Astrocyte (in vitro differentiated cells and primary cell): Measurements from ENCODE around the gene DCC. TPM values are rescaled to one million over a fixed set of nuclear protein-coding genes. Genes with fewer than 3 reads are reported as not detected.

Experiments
- DNase-seq: peaks from one replicate; pipeline ENCODE4 v3.0.0-alpha.2; 2010; ENCODE audit warnings: low read depth
- FAIRE-seq: peaks from 2 replicates; lab custom pipeline; 2011; peaks lifted over from hg19 to GRCh38; lab: Jason Lieb, UNC
- H2AFZ ChIP-seq: 2 replicates; pipeline ENCODE4 v1.6.0; 2012; ENCODE audit warnings: low read depth, low read length, inconsistent platforms
- H3K27ac ChIP-seq: 2 replicates; pipeline ENCODE4 v1.5.1; 2011; ENCODE audit warnings: low read depth, low read length, inconsistent platforms
- H3K27me3 ChIP-seq: 2 replicates; pipeline ENCODE4 v1.6.0; 2011; ENCODE audit warnings: low read length, inconsistent platforms; ENCODE audit not compliant: insufficient read depth
- H3K36me3 ChIP-seq: 2 replicates; pipeline ENCODE4 v1.5.1; 2011; ENCODE audit warnings: low read length, inconsistent platforms; ENCODE audit not compliant: insufficient read depth
- H3K4me1 ChIP-seq: 2 replicates; pipeline ENCODE4 v1.5.1; 2011; ENCODE audit warnings: low read length, inconsistent platforms; ENCODE audit not compliant: insufficient read depth
- H3K4me2 ChIP-seq: 2 replicates; pipeline ENCODE4 v1.6.0; 2012; ENCODE audit warnings: low read length, inconsistent platforms
- H3K4me3 ChIP-seq: 2 replicates; pipeline ENCODE4 v1.5.1; 2011; ENCODE audit warnings: low read depth, mild to moderate bottlenecking, low read length, inconsistent platforms; ENCODE audit not compliant: insufficient read depth
- H3K79me2 ChIP-seq: 2 replicates; pipeline ENCODE4 v1.6.0; 2012; ENCODE audit warnings: mild to moderate bottlenecking, low read length, inconsistent platforms; ENCODE audit not compliant: insufficient read depth
- H3K9ac ChIP-seq: 2 replicates; pipeline ENCODE4 v1.6.0; 2012; ENCODE audit warnings: mild to moderate bottlenecking, low read length, inconsistent platforms
- H3K9me3 ChIP-seq: 2 replicates; pipeline ENCODE4 v1.5.1; 2012; ENCODE audit warnings: low read depth, mild to moderate bottlenecking, low read length, inconsistent platforms; ENCODE audit not compliant: insufficient read depth
- H4K20me1 ChIP-seq: 2 replicates; pipeline ENCODE4 v1.6.0; 2012; ENCODE audit warnings: low read length, inconsistent platforms; ENCODE audit not compliant: insufficient read depth
- H3K27ac Mint-ChIP-seq: one replicate; pipeline ENCODE4 v1.8.0; 2021; ENCODE audit warnings: mild to moderate bottlenecking, mixed read lengths; ENCODE audit not compliant: unreplicated experiment
- H3K27me3 Mint-ChIP-seq: one replicate; pipeline ENCODE4 v1.8.0; 2021; ENCODE audit warnings: low read depth, mixed read lengths; ENCODE audit not compliant: unreplicated experiment
- H3K36me3 Mint-ChIP-seq: one replicate; pipeline ENCODE4 v1.8.0; 2021; ENCODE audit warnings: low read depth, mixed read lengths; ENCODE audit not compliant: unreplicated experiment
- H3K4me1 Mint-ChIP-seq: one replicate; pipeline ENCODE4 v1.8.0; 2021; ENCODE audit warnings: low read depth, mixed read lengths; ENCODE audit not compliant: unreplicated experiment
- H3K4me3 Mint-ChIP-seq: one replicate; pipeline ENCODE4 v1.8.0; 2021; ENCODE audit warnings: mild to moderate bottlenecking, moderate library complexity, mixed read lengths; ENCODE audit not compliant: unreplicated experiment
- H3K9me3 Mint-ChIP-seq: one replicate; pipeline ENCODE4 v1.8.0; 2021; ENCODE audit warnings: mild to moderate bottlenecking, mixed read lengths; ENCODE audit not compliant: unreplicated experiment
- EZH2 ChIP-seq: IDR thresholded peaks from 2 replicates; pipeline ENCODE4 v1.6.1; 2012; ENCODE audit warnings: mild to moderate bottlenecking, low read length, inconsistent platforms; ENCODE audit not compliant: insufficient read depth
- total RNA-seq: library from RNA; stranded (reverse); gene quantifications from 2 replicates; pipeline ENCODE4 v1.2.1, GENCODE V29; 2021
- TF ChIP-seq, protein P1 (sequence below): IDR thresholded peaks from 2 replicates; pipeline ENCODE4 v1.5.1; 2011; ENCODE audit warnings: low read depth, mild to moderate bottlenecking, inconsistent platforms, low read length, moderate library complexity; ENCODE audit not compliant: insufficient read depth

DCC gene
- total RNA-seq, 1 donor from 2014 or later = 2.6 TPM

DNA sequence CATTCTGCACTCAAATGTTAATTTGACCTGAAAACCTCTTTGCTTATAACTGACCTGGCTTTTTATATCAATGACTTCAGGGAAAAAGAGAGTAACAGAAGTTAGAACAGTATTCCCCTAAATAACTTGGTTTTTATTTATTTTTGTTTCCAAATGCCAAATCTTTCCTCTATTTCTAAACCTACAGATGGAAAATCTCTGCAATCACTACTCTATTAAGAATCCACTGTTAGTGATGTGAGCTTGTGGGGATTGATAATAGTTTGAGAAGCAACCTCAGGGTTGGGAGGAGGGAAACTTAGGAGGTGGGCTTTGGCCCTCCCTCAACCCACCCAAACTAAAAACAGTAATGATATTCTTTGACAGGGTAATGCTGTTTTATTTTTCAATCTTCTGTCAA, 351.8 kb downstream of the DCC start:
- no peaks in the 10 kb centered on the region for H3K9me3 Mint-ChIP-seq

DNA sequence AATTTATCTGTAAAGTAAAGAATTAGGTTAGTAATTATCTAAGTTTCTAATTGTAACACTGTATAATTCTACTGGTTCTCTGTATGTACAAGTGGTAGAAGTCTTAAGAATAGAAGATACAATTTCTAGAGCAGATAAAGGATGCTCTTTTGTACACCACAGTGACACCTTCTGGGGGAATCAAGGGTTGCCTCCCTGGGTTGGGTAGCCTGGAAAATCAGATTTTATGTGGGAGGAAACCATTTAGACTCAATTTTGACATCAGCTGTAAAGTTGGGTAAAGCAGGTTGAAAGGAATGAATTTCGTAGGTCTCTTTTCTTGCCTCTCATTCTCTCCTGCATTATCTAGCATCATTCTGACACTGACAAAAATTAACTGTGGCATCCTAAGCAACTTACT, 354.8 kb downstream of the DCC start:
- Histone ChIP-seq H3K4me3 (no peak overlapping the region), H3K79me2 (no peaks in the 10 kb centered on the region), H2AFZ (no peak overlapping the region), H3K27ac (no peak overlapping the region), H4K20me1 (no peaks in the 10 kb centered on the region), H3K4me1 (no peaks in the 10 kb centered on the region), H3K4me2 (no peak overlapping the region), H3K36me3 (no peaks in the 10 kb centered on the region), H3K9me3 (no peaks in the 10 kb centered on the region), H3K9ac (no peak overlapping the region), H3K27me3 (no peaks in the 10 kb centered on the region)
- no peaks in the 10 kb centered on the region for H3K27me3 Mint-ChIP-seq
- H3K4me1 Mint-ChIP-seq = no peaks in the 10 kb centered on the region
- DNase-seq (no peak), FAIRE-seq (no peak)
- no peaks in the 10 kb centered on the region for H3K9me3 Mint-ChIP-seq
- H3K4me3 Mint-ChIP-seq = no peak overlapping the region
- no peaks in the 10 kb centered on the region for H3K36me3 Mint-ChIP-seq
- no peak overlapping the region for H3K27ac Mint-ChIP-seq
- TF ChIP-seq EZH2 = no peak
- TF ChIP-seq, protein P1, sequence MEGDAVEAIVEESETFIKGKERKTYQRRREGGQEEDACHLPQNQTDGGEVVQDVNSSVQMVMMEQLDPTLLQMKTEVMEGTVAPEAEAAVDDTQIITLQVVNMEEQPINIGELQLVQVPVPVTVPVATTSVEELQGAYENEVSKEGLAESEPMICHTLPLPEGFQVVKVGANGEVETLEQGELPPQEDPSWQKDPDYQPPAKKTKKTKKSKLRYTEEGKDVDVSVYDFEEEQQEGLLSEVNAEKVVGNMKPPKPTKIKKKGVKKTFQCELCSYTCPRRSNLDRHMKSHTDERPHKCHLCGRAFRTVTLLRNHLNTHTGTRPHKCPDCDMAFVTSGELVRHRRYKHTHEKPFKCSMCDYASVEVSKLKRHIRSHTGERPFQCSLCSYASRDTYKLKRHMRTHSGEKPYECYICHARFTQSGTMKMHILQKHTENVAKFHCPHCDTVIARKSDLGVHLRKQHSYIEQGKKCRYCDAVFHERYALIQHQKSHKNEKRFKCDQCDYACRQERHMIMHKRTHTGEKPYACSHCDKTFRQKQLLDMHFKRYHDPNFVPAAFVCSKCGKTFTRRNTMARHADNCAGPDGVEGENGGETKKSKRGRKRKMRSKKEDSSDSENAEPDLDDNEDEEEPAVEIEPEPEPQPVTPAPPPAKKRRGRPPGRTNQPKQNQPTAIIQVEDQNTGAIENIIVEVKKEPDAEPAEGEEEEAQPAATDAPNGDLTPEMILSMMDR = peak; percentile 57

More for the DNA sequence above, 351.8 kb downstream of the DCC start:
- DNase-seq = no peak
- Histone ChIP-seq H3K9me3 (no peaks in the 10 kb centered on the region), H3K4me2 (no peak overlapping the region), H4K20me1 (no peaks in the 10 kb centered on the region), H2AFZ (no peak overlapping the region), H3K4me3 (no peak overlapping the region), H3K4me1 (no peaks in the 10 kb centered on the region), H3K9ac (no peak overlapping the region), H3K36me3 (no peaks in the 10 kb centered on the region), H3K79me2 (no peaks in the 10 kb centered on the region), H3K27me3 (no peaks in the 10 kb centered on the region), H3K27ac (no peak overlapping the region)
- Mint-ChIP-seq H3K4me3 (no peak overlapping the region), H3K36me3 (no peaks in the 10 kb centered on the region), H3K27me3 (no peaks in the 10 kb centered on the region), H3K4me1 (no peaks in the 10 kb centered on the region), H3K27ac (no peak overlapping the region)
- no peak for FAIRE-seq
- TF ChIP-seq EZH2 = no peak
- TF ChIP-seq, protein P1 = no peak

DNA sequence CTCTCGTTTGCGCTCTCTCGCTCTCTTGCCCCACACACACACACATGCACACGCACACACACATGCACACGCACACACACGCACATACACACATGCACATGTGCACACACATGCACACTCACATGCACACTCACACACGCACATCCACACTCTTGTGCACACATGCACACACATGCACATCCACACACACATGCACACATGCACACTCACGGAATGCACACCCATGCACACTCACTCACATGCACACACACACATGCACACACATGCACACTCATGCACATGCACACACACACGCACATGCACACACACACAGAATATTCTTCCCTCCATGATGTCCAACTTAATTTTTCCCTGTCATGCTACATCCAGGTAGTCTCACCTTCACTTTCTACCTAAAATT, 360.1 kb downstream of the DCC start:
- TF ChIP-seq, protein P1 = no peak
- TF ChIP-seq EZH2 = no peak
- Histone ChIP-seq H2AFZ (no peak overlapping the region), H3K9me3 (no peaks in the 10 kb centered on the region), H3K4me3 (no peak overlapping the region), H3K4me1 (no peaks in the 10 kb centered on the region), H3K27ac (no peak overlapping the region), H3K79me2 (no peaks in the 10 kb centered on the region), H3K27me3 (no peaks in the 10 kb centered on the region), H3K9ac (no peak overlapping the region), H3K36me3 (no peaks in the 10 kb centered on the region), H4K20me1 (no peaks in the 10 kb centered on the region), H3K4me2 (no peak overlapping the region)
- no peak overlapping the region for H3K4me3 Mint-ChIP-seq
- no peaks in the 10 kb centered on the region for H3K9me3 Mint-ChIP-seq
- H3K36me3 Mint-ChIP-seq = no peaks in the 10 kb centered on the region
- no peak for FAIRE-seq
- H3K4me1 Mint-ChIP-seq = no peaks in the 10 kb centered on the region
- no peak for DNase-seq
- H3K27me3 Mint-ChIP-seq = no peaks in the 10 kb centered on the region
- H3K27ac Mint-ChIP-seq = no peak overlapping the region
